Panc1 (cell line): ENCODE data around the gene METTL23. TPM values are rescaled to one million over a fixed set of nuclear protein-coding genes. Genes with fewer than 3 reads are reported as not detected.

Source experiments
- ATAC-seq: fragments of 200-7000 bp; cut with Tn5 transposase; 2 replicates; pipeline ENCODE4 v1.9.1; 2020; ENCODE audit warnings: mild to moderate bottlenecking, moderate library complexity
- BruUV-seq: library from RNA; stranded (reverse); fragments of 400-500 nt; replicated peaks from 2 replicates; lab custom pipeline; 2021; lab: Mats Ljungman, UMichigan
- CTCF ChIA-PET: fragments of 300-600 bp; sonication (Branson Sonifier 250); formaldehyde crosslinking; loops from one replicate; lab custom pipeline; 2022; ENCODE audit warnings: antibody characterized with exemption; lab: Charles Lee
- POLR2A ChIA-PET: fragments of 300-600 bp; sonication (Branson Sonifier 250); formaldehyde crosslinking; loops from one replicate; lab custom pipeline; 2022; ENCODE audit warnings: antibody characterized with exemption; lab: Charles Lee
- DNase-seq: peaks from one replicate; pipeline ENCODE4 v3.0.0-alpha.2; 2010; ENCODE audit warnings: low read depth, low spot score
- H3K27ac ChIP-seq: 2 replicates; pipeline ENCODE4 v1.5.1; 2011; ENCODE audit warnings: mild to moderate bottlenecking, low read length, inconsistent platforms
- H3K27me3 ChIP-seq: fragments of 200-500 bp; sonication (Bioruptor generic); 2 replicates; pipeline ENCODE4 v1.6.0; 2014; ENCODE audit warnings: low read length, inconsistent platforms; ENCODE audit not compliant: control insufficient read depth, insufficient read depth
- H3K36me3 ChIP-seq: fragments of 200-500 bp; sonication (Bioruptor generic); 2 replicates; pipeline ENCODE4 v1.5.1; 2014; ENCODE audit warnings: inconsistent platforms, mild to moderate bottlenecking, low read length, moderate library complexity; ENCODE audit not compliant: control insufficient read depth, insufficient read depth
- H3K4me1 ChIP-seq: 2 replicates; pipeline ENCODE4 v1.5.1; 2011; ENCODE audit warnings: inconsistent platforms, mild to moderate bottlenecking, low read length, moderate library complexity; ENCODE audit not compliant: control insufficient read depth, insufficient read depth
- H3K4me3 ChIP-seq, 2 experiments: 2 replicates each; pipeline ENCODE4 v1.5.1; 2011 to 2012; ENCODE audit warnings: low read depth in 2 of 2, low read length in 2 of 2, mild to moderate bottlenecking in 2 of 2, inconsistent platforms in 1 of 2, moderate library complexity in 1 of 2
- H3K9me3 ChIP-seq: fragments of 200-500 bp; sonication (Bioruptor generic); 2 replicates; pipeline ENCODE4 v1.5.1; 2014; ENCODE audit warnings: low read depth, mild to moderate bottlenecking, inconsistent platforms, low read length, moderate library complexity; ENCODE audit not compliant: control insufficient read depth, insufficient read depth
- CTCF ChIP-seq: fragments of 450-650 bp; IDR thresholded peaks from 2 replicates; pipeline ENCODE4 v1.5.1; 2017; ENCODE audit warnings: mild to moderate bottlenecking
- POLR2AphosphoS5 ChIP-seq: IDR thresholded peaks from 2 replicates; pipeline ENCODE4 v1.6.1; 2012; ENCODE audit warnings: mild to moderate bottlenecking, low read depth, low read length, moderate library complexity
- REST ChIP-seq, 2 experiments: IDR thresholded peaks; 2 replicates each; pipeline ENCODE4 v1.6.1; 2011 to 2012; ENCODE audit warnings: low read depth in 2 of 2, control low read depth in 1 of 2, low read length in 1 of 2, mild to moderate bottlenecking in 1 of 2, moderate library complexity in 1 of 2; ENCODE audit not compliant: insufficient read depth in 1 of 2
- SIN3A ChIP-seq: IDR thresholded peaks from 2 replicates; pipeline ENCODE4 v1.6.1; 2012; ENCODE audit warnings: low read depth, mild to moderate bottlenecking, low read length, moderate library complexity, borderline replicate concordance; ENCODE audit not compliant: insufficient read depth
- TCF7L2 ChIP-seq: IDR thresholded peaks from 2 replicates; pipeline ENCODE4 v1.6.1; 2011; ENCODE audit warnings: mild to moderate bottlenecking, low read depth, low read length, inconsistent platforms
- in situ Hi-C: cut with HindIII; loops from 2 replicates; pipeline ENCODE4 v1.10.0; 2016; ENCODE audit warnings: low sequenced_read_pairs, low pct_unique_long_range_greater_than_20kb
- intact Hi-C: fragments of 100-400 bp; cut with micrococcal nuclease; formaldehyde crosslinking; loops from one replicate; pipeline ENCODE4 v1.10.0; 2022; ENCODE audit not compliant: unreplicated experiment
- total RNA-seq: library from RNA; stranded (reverse); gene quantifications from one replicate; pipeline ENCODE4 v1.2.1, GENCODE V29; 2021; ENCODE audit not compliant: unreplicated experiment

METTL23 gene
- total RNA-seq, 1 experiment from 2014 or later: 42.8 TPM

- TF ChIP-seq POLR2AphosphoS5 (no peak), CTCF (no peak), REST (IDR thresholded peaks at IDR 0.05; ENCODE audit: insufficient read depth in 1 of 2, low read depth in 2 of 2, low read length in 1 of 2) (no peak), TCF7L2 (no peak), SIN3A (no peak)
- ATAC-seq (no peak), DNase-seq (no peak)
- Histone ChIP-seq H3K4me1 (peaks cover 13% of the 10 kb centered on the region), H3K27me3 (no peaks in the 10 kb centered on the region), H3K36me3 (no peaks in the 10 kb centered on the region), H3K4me3 (no peak overlapping the region), H3K9me3 (no peaks in the 10 kb centered on the region), H3K27ac (no peak overlapping the region)
- POLR2A ChIA-PET: no interaction called here
- CTCF ChIA-PET: no interaction called here
- in situ Hi-C loops (no loop called here), intact Hi-C loops (no loop called here)
- BruUV-seq: no TSS peak
Observed at GRCh38 chr17:76678330-76678729, 48.3 kb upstream of the METTL23 start.

GRCh38 chr17:76679239-76679638, 47.4 kb upstream of the METTL23 start:
- no peak overlapping the region for H3K4me3 ChIP-seq
- intact Hi-C loops (no loop called here), in situ Hi-C loops (no loop called here)
- peaks cover 13% of the 10 kb centered on the region for H3K4me1 ChIP-seq
- BruUV-seq: no TSS peak
- ATAC-seq: no peak
- no peak overlapping the region for H3K27ac ChIP-seq
- POLR2A ChIA-PET: no interaction called here
- CTCF ChIA-PET: no interaction called here
- H3K9me3 ChIP-seq: no peaks in the 10 kb centered on the region
- no peak for DNase-seq
- no peak for TF ChIP-seq CTCF
- no peak for TF ChIP-seq SIN3A
- no peak for TF ChIP-seq POLR2AphosphoS5
- TF ChIP-seq REST (IDR thresholded peaks at IDR 0.05; ENCODE audit: insufficient read depth in 1 of 2, low read depth in 2 of 2, low read length in 1 of 2): no peak
- TF ChIP-seq TCF7L2: no peak
- H3K36me3 ChIP-seq: no peaks in the 10 kb centered on the region
- no peaks in the 10 kb centered on the region for H3K27me3 ChIP-seq
